Measurements from ENCODE around the gene TMTC4.
"Not testable (repeated sequence)": the region's sequence is repeated elsewhere in the genome, so short reads cannot be mapped to it uniquely, and the experiment has no call there.

The TMTC4 gene

GRCh38 chr13:100589178-100589725 lies 85.3 kb downstream of the TMTC4 start:
- no CpG with 5 or more reads among the region's 6 CpGs for WGBS (ENCODE audit: insufficient coverage, insufficient read length)
- Histone ChIP-seq H3K27ac (ENCODE audit: low read length) (no peak overlapping the region), H3K27me3 (ENCODE audit: control insufficient read depth, insufficient read depth, low read length) (no peaks in the 10 kb centered on the region), H3K36me3 (ENCODE audit: control insufficient read depth, insufficient read depth, low read length) (no peaks in the 10 kb centered on the region), H3K4me3 (ENCODE audit: low read length) (no peak overlapping the region), H3K9me3 (ENCODE audit: control insufficient read depth, insufficient read depth, low read length) (no peaks in the 10 kb centered on the region), H3K4me1 (ENCODE audit: control insufficient read depth, insufficient read depth, low read length) (peaks cover 2% of the 10 kb centered on the region; the same call in 1 of the 2 replicates)
- no peak for DNase-seq (ENCODE audit: low read depth, low spot score)

GRCh38 chr13:100588331-100589177 lies 86.0 kb downstream of the TMTC4 start, which contains the start of gene GGACT:
Gene GGACT, minus strand, starts transcription at chr13:100588789. Its CDS starts 56,198 bp downstream, at chr13:100532591.
- Histone ChIP-seq H3K4me3 (ENCODE audit: low read length) (peak within 1 kb of the TSS; percentile 74; the same call in 1 of the 2 replicates), H3K27ac (ENCODE audit: low read length) (no peak within 1 kb of the TSS), H3K4me1 (ENCODE audit: control insufficient read depth, insufficient read depth, low read length) (peaks cover 2% of the 10 kb centered on the region; the same call in 1 of the 2 replicates), H3K36me3 (ENCODE audit: control insufficient read depth, insufficient read depth, low read length) (no peaks in the 10 kb centered on the region), H3K9me3 (ENCODE audit: control insufficient read depth, insufficient read depth, low read length) (no peaks in the 10 kb centered on the region), H3K27me3 (ENCODE audit: control insufficient read depth, insufficient read depth, low read length) (no peaks in the 10 kb centered on the region)
- WGBS (ENCODE audit: insufficient coverage, insufficient read length) = no CpG with 5 or more reads among the region's 82 CpGs
- peak; percentile 68 for DNase-seq (ENCODE audit: low read depth, low spot score)

GRCh38 chr13:100584896-100585295 lies 89.7 kb downstream of the TMTC4 start:
- H3K4me3 ChIP-seq (ENCODE audit: low read length) = no peak overlapping the region
- H3K9me3 ChIP-seq (ENCODE audit: control insufficient read depth, insufficient read depth, low read length) = no peaks in the 10 kb centered on the region
- H3K4me1 ChIP-seq (ENCODE audit: control insufficient read depth, insufficient read depth, low read length) = peaks cover 2% of the 10 kb centered on the region; the same call in 1 of the 2 replicates
- no peak for DNase-seq (ENCODE audit: low read depth, low spot score)
- no peaks in the 10 kb centered on the region for H3K27me3 ChIP-seq (ENCODE audit: control insufficient read depth, insufficient read depth, low read length)
- H3K36me3 ChIP-seq (ENCODE audit: control insufficient read depth, insufficient read depth, low read length) = no peaks in the 10 kb centered on the region
- WGBS (ENCODE audit: insufficient coverage, insufficient read length) = no CpG with 5 or more reads among the region's 5 CpGs
- H3K27ac ChIP-seq (ENCODE audit: low read length) = no peak overlapping the region

GRCh38 chr13:100581504-100581903 lies 93.1 kb downstream of the TMTC4 start:
- no peaks in the 10 kb centered on the region for H3K27me3 ChIP-seq (ENCODE audit: control insufficient read depth, insufficient read depth, low read length)
- no peaks in the 10 kb centered on the region for H3K36me3 ChIP-seq (ENCODE audit: control insufficient read depth, insufficient read depth, low read length)
- no peak overlapping the region for H3K27ac ChIP-seq (ENCODE audit: low read length)
- no peak overlapping the region for H3K4me3 ChIP-seq (ENCODE audit: low read length)
- DNase-seq (ENCODE audit: low read depth, low spot score) = no peak
- H3K9me3 ChIP-seq (ENCODE audit: control insufficient read depth, insufficient read depth, low read length) = no peaks in the 10 kb centered on the region
- H3K4me1 ChIP-seq (ENCODE audit: control insufficient read depth, insufficient read depth, low read length) = no peaks in the 10 kb centered on the region
- WGBS (ENCODE audit: insufficient coverage, insufficient read length) = no CpG with 5 or more reads among the region's 2 CpGs

GRCh38 chr13:100581030-100581429 lies 93.6 kb downstream of the TMTC4 start:
- no peak for DNase-seq (ENCODE audit: low read depth, low spot score)
- WGBS (ENCODE audit: insufficient coverage, insufficient read length) = no CpG with 5 or more reads among the region's 4 CpGs
- Histone ChIP-seq H3K27ac (ENCODE audit: low read length) (no peak overlapping the region), H3K9me3 (ENCODE audit: control insufficient read depth, insufficient read depth, low read length) (no peaks in the 10 kb centered on the region), H3K27me3 (ENCODE audit: control insufficient read depth, insufficient read depth, low read length) (no peaks in the 10 kb centered on the region), H3K4me3 (ENCODE audit: low read length) (no peak overlapping the region), H3K36me3 (ENCODE audit: control insufficient read depth, insufficient read depth, low read length) (no peaks in the 10 kb centered on the region), H3K4me1 (ENCODE audit: control insufficient read depth, insufficient read depth, low read length) (no peaks in the 10 kb centered on the region)

GRCh38 chr13:100580045-100580444 lies 94.5 kb downstream of the TMTC4 start:
- no peaks in the 10 kb centered on the region for H3K9me3 ChIP-seq (ENCODE audit: control insufficient read depth, insufficient read depth, low read length)
- no CpG with 5 or more reads among the region's 12 CpGs for WGBS (ENCODE audit: insufficient coverage, insufficient read length)
- H3K4me1 ChIP-seq (ENCODE audit: control insufficient read depth, insufficient read depth, low read length) = no peaks in the 10 kb centered on the region
- no peak overlapping the region for H3K4me3 ChIP-seq (ENCODE audit: low read length)
- no peaks in the 10 kb centered on the region for H3K27me3 ChIP-seq (ENCODE audit: control insufficient read depth, insufficient read depth, low read length)
- H3K27ac ChIP-seq (ENCODE audit: low read length) = no peak overlapping the region
- DNase-seq (ENCODE audit: low read depth, low spot score) = no peak
- H3K36me3 ChIP-seq (ENCODE audit: control insufficient read depth, insufficient read depth, low read length) = no peaks in the 10 kb centered on the region

- H3K4me1 ChIP-seq (ENCODE audit: control insufficient read depth, insufficient read depth, low read length); H3K9me3 ChIP-seq (ENCODE audit: control insufficient read depth, insufficient read depth, low read length); DNase-seq (ENCODE audit: low read depth, low spot score); H3K27me3 ChIP-seq (ENCODE audit: control insufficient read depth, insufficient read depth, low read length); H3K36me3 ChIP-seq (ENCODE audit: control insufficient read depth, insufficient read depth, low read length); H3K4me3 ChIP-seq (ENCODE audit: low read length); H3K27ac ChIP-seq (ENCODE audit: low read length): not testable (repeated sequence)
- no CpG with 5 or more reads among the region's 4 CpGs for WGBS (ENCODE audit: insufficient coverage, insufficient read length)
Observed at GRCh38 chr13:100577239-100577638, 97.4 kb downstream of the TMTC4 start.

- H3K9me3 ChIP-seq (ENCODE audit: control insufficient read depth, insufficient read depth, low read length) = no peaks in the 10 kb centered on the region
- H3K4me3 ChIP-seq (ENCODE audit: low read length) = no peak overlapping the region
- H3K27me3 ChIP-seq (ENCODE audit: control insufficient read depth, insufficient read depth, low read length) = no peaks in the 10 kb centered on the region
- H3K4me1 ChIP-seq (ENCODE audit: control insufficient read depth, insufficient read depth, low read length) = no peaks in the 10 kb centered on the region
- no peak overlapping the region for H3K27ac ChIP-seq (ENCODE audit: low read length)
- no peaks in the 10 kb centered on the region for H3K36me3 ChIP-seq (ENCODE audit: control insufficient read depth, insufficient read depth, low read length)
- DNase-seq (ENCODE audit: low read depth, low spot score) = peak; percentile 89
- no CpG with 5 or more reads among the region's 2 CpGs for WGBS (ENCODE audit: insufficient coverage, insufficient read length)
Observed at GRCh38 chr13:100573121-100573520, 101.5 kb downstream of the TMTC4 start.

- DNase-seq (ENCODE audit: low read depth, low spot score) = no peak
- no peaks in the 10 kb centered on the region for H3K4me1 ChIP-seq (ENCODE audit: control insufficient read depth, insufficient read depth, low read length)
- no peaks in the 10 kb centered on the region for H3K9me3 ChIP-seq (ENCODE audit: control insufficient read depth, insufficient read depth, low read length)
- H3K27ac ChIP-seq (ENCODE audit: low read length) = no peak overlapping the region
- WGBS (ENCODE audit: insufficient coverage, insufficient read length) = no CpG with 5 or more reads among the region's 6 CpGs
- no peak overlapping the region for H3K4me3 ChIP-seq (ENCODE audit: low read length)
- H3K36me3 ChIP-seq (ENCODE audit: control insufficient read depth, insufficient read depth, low read length) = no peaks in the 10 kb centered on the region
- no peaks in the 10 kb centered on the region for H3K27me3 ChIP-seq (ENCODE audit: control insufficient read depth, insufficient read depth, low read length)
Observed at GRCh38 chr13:100566543-100566942, 108.1 kb downstream of the TMTC4 start.

GRCh38 chr13:100565286-100565685 lies 109.3 kb downstream of the TMTC4 start:
- Histone ChIP-seq H3K9me3 (ENCODE audit: control insufficient read depth, insufficient read depth, low read length) (no peaks in the 10 kb centered on the region), H3K27me3 (ENCODE audit: control insufficient read depth, insufficient read depth, low read length) (no peaks in the 10 kb centered on the region), H3K4me3 (ENCODE audit: low read length) (no peak overlapping the region), H3K4me1 (ENCODE audit: control insufficient read depth, insufficient read depth, low read length) (no peaks in the 10 kb centered on the region), H3K27ac (ENCODE audit: low read length) (no peak overlapping the region), H3K36me3 (ENCODE audit: control insufficient read depth, insufficient read depth, low read length) (no peaks in the 10 kb centered on the region)
- no peak for DNase-seq (ENCODE audit: low read depth, low spot score)
- WGBS (ENCODE audit: insufficient coverage, insufficient read length) = no CpG with 5 or more reads among the region's 8 CpGs

Measured in iPS DF 6.9 (cell line).